Ovary (tissue), 3 donors: ENCODE results near the gene WBP4.

ENCODE experiments used
- EP300 ChIP-seq: sonication (generic); formaldehyde crosslinking; IDR thresholded peaks from one replicate; pipeline ENCODE4 v1.6.1; 2017; ENCODE audit warnings: antibody characterized with exemption
- POLR2A ChIP-seq: fragments of 450-650 bp; IDR thresholded peaks from one replicate; pipeline ENCODE4 v1.6.1; 2017; ENCODE audit warnings: antibody characterized with exemption, mild to moderate bottlenecking, moderate library complexity
- TF ChIP-seq, protein P1 (sequence below), 3 donors: fragments of 450-650 bp in 2 of 3; fragments of 200-600 bp in 1 of 3; IDR thresholded peaks; one replicate each; pipeline versions ENCODE4 v1.5.1 to v1.8.0; 2016 to 2022; ENCODE audit warnings: antibody characterized with exemption in 3 of 3, mild to moderate bottlenecking in 1 of 3
- donor health status: DM: no; HTN: no; CAD: no.

DNA sequence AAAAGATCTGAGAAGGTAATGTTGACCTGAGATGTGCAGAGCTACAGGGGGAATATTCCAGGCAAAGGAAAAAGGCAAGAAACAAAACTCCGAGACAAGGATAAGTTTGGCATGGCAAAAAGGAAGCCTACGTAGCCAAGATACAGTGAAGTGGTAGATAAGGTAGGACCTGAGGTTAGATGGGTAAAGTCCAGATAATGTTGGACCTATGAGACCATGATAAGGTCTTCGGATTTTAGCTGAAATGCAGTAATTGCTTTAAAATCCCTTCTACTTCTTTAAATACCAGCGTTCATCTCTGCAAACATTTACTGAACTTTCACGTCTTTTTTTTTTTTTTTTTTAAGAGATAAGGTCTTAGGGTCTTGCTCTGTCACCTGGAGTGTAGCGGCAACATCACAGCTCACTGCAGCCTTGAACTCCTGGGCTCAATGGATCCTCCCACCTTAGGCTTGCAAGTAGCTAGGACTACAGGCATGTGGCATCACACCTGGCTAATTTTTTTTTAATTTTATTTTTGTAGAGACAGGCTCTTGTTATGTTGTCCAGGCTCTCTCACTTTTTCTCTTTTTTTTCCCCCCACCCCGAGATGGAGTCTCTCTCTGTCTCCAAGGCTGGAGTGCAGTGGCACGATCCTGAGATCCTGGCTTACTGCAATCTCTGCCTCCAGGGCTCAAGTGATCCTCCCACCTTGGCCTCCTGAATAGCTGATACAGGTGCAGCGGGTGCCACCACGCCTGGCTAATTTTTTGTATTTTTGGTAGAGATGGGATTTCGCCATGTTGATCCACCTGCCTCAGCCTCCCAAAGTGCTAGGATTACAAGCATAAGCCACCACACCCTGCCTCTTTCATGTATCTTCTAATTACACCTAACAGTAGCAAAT, 4.2 kb upstream of the WBP4 start:
- TF ChIP-seq POLR2A (no peak), EP300 (no peak)
- TF ChIP-seq, protein P1, sequence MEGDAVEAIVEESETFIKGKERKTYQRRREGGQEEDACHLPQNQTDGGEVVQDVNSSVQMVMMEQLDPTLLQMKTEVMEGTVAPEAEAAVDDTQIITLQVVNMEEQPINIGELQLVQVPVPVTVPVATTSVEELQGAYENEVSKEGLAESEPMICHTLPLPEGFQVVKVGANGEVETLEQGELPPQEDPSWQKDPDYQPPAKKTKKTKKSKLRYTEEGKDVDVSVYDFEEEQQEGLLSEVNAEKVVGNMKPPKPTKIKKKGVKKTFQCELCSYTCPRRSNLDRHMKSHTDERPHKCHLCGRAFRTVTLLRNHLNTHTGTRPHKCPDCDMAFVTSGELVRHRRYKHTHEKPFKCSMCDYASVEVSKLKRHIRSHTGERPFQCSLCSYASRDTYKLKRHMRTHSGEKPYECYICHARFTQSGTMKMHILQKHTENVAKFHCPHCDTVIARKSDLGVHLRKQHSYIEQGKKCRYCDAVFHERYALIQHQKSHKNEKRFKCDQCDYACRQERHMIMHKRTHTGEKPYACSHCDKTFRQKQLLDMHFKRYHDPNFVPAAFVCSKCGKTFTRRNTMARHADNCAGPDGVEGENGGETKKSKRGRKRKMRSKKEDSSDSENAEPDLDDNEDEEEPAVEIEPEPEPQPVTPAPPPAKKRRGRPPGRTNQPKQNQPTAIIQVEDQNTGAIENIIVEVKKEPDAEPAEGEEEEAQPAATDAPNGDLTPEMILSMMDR (IDR thresholded peaks at IDR 0.05) = no peak
